ENCODE results near the gene HS2ST1.

- TF ChIP-seq POLR2AphosphoS5 (IDR thresholded peaks at IDR 0.05; ENCODE audit: low read depth) (no peak), CTCF (conservative IDR thresholded peaks at IDR 0.05; ENCODE audit: low read depth in 2 of 2) (no peak), EZH2 (IDR thresholded peaks at IDR 0.05; ENCODE audit: low read depth, unreplicated experiment) (no peak), ZNF114 (CRISPR knock-in tag; IDR thresholded peaks at IDR 0.05) (no peak), EZH2phosphoT487 (IDR thresholded peaks at IDR 0.05; ENCODE audit: unreplicated experiment) (no peak), CREB1 (CRISPR knock-in tag; IDR thresholded peaks at IDR 0.05; ENCODE audit: low read depth) (no peak), JUNB (IDR thresholded peaks at IDR 0.05; ENCODE audit: unreplicated experiment) (no peak), STAT1 (IDR thresholded peaks at IDR 0.05; ENCODE audit: unreplicated experiment) (no peak), ZNF331 (CRISPR knock-in tag; IDR thresholded peaks at IDR 0.05; ENCODE audit: low read depth) (no peak), NANOG (IDR thresholded peaks at IDR 0.05; ENCODE audit: borderline replicate concordance) (no peak)
- TF ChIP-seq, protein P1, sequence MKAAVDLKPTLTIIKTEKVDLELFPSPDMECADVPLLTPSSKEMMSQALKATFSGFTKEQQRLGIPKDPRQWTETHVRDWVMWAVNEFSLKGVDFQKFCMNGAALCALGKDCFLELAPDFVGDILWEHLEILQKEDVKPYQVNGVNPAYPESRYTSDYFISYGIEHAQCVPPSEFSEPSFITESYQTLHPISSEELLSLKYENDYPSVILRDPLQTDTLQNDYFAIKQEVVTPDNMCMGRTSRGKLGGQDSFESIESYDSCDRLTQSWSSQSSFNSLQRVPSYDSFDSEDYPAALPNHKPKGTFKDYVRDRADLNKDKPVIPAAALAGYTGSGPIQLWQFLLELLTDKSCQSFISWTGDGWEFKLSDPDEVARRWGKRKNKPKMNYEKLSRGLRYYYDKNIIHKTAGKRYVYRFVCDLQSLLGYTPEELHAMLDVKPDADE (IDR thresholded peaks at IDR 0.05), result no peak
- TF ChIP-seq, protein P2, sequence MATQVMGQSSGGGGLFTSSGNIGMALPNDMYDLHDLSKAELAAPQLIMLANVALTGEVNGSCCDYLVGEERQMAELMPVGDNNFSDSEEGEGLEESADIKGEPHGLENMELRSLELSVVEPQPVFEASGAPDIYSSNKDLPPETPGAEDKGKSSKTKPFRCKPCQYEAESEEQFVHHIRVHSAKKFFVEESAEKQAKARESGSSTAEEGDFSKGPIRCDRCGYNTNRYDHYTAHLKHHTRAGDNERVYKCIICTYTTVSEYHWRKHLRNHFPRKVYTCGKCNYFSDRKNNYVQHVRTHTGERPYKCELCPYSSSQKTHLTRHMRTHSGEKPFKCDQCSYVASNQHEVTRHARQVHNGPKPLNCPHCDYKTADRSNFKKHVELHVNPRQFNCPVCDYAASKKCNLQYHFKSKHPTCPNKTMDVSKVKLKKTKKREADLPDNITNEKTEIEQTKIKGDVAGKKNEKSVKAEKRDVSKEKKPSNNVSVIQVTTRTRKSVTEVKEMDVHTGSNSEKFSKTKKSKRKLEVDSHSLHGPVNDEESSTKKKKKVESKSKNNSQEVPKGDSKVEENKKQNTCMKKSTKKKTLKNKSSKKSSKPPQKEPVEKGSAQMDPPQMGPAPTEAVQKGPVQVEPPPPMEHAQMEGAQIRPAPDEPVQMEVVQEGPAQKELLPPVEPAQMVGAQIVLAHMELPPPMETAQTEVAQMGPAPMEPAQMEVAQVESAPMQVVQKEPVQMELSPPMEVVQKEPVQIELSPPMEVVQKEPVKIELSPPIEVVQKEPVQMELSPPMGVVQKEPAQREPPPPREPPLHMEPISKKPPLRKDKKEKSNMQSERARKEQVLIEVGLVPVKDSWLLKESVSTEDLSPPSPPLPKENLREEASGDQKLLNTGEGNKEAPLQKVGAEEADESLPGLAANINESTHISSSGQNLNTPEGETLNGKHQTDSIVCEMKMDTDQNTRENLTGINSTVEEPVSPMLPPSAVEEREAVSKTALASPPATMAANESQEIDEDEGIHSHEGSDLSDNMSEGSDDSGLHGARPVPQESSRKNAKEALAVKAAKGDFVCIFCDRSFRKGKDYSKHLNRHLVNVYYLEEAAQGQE (IDR thresholded peaks at IDR 0.05; ENCODE audit: unreplicated experiment), result no peak
- TF ChIP-seq, protein P3, sequence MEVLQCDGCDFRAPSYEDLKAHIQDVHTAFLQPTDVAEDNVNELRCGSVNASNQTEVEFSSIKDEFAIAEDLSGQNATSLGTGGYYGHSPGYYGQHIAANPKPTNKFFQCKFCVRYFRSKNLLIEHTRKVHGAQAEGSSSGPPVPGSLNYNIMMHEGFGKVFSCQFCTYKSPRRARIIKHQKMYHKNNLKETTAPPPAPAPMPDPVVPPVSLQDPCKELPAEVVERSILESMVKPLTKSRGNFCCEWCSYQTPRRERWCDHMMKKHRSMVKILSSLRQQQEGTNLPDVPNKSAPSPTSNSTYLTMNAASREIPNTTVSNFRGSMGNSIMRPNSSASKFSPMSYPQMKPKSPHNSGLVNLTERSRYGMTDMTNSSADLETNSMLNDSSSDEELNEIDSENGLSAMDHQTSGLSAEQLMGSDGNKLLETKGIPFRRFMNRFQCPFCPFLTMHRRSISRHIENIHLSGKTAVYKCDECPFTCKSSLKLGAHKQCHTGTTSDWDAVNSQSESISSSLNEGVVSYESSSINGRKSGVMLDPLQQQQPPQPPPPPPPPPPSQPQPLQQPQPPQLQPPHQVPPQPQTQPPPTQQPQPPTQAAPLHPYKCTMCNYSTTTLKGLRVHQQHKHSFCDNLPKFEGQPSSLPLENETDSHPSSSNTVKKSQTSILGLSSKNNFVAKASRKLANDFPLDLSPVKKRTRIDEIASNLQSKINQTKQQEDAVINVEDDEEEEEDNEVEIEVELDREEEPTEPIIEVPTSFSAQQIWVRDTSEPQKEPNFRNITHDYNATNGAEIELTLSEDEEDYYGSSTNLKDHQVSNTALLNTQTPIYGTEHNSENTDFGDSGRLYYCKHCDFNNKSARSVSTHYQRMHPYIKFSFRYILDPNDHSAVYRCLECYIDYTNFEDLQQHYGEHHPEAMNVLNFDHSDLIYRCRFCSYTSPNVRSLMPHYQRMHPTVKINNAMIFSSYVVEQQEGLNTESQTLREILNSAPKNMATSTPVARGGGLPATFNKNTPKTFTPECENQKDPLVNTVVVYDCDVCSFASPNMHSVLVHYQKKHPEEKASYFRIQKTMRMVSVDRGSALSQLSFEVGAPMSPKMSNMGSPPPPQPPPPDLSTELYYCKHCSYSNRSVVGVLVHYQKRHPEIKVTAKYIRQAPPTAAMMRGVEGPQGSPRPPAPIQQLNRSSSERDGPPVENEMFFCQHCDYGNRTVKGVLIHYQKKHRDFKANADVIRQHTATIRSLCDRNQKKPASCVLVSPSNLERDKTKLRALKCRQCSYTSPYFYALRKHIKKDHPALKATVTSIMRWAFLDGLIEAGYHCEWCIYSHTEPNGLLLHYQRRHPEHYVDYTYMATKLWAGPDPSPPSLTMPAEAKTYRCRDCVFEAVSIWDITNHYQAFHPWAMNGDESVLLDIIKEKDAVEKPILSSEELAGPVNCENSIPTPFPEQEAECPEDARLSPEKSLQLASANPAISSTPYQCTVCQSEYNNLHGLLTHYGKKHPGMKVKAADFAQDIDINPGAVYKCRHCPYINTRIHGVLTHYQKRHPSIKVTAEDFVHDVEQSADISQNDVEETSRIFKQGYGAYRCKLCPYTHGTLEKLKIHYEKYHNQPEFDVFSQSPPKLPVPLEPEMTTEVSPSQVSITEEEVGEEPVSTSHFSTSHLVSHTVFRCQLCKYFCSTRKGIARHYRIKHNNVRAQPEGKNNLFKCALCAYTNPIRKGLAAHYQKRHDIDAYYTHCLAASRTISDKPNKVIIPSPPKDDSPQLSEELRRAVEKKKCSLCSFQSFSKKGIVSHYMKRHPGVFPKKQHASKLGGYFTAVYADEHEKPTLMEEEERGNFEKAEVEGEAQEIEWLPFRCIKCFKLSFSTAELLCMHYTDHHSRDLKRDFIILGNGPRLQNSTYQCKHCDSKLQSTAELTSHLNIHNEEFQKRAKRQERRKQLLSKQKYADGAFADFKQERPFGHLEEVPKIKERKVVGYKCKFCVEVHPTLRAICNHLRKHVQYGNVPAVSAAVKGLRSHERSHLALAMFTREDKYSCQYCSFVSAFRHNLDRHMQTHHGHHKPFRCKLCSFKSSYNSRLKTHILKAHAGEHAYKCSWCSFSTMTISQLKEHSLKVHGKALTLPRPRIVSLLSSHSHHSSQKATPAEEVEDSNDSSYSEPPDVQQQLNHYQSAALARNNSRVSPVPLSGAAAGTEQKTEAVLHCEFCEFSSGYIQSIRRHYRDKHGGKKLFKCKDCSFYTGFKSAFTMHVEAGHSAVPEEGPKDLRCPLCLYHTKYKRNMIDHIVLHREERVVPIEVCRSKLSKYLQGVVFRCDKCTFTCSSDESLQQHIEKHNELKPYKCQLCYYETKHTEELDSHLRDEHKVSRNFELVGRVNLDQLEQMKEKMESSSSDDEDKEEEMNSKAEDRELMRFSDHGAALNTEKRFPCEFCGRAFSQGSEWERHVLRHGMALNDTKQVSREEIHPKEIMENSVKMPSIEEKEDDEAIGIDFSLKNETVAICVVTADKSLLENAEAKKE (CRISPR knock-in tag; IDR thresholded peaks at IDR 0.05), result no peak
These were observed 147.3 kb downstream of the HS2ST1 start for GRCh38 chr1:87061742-87062156.
